ENCODE measurements around the gene BTBD2.

DNA sequence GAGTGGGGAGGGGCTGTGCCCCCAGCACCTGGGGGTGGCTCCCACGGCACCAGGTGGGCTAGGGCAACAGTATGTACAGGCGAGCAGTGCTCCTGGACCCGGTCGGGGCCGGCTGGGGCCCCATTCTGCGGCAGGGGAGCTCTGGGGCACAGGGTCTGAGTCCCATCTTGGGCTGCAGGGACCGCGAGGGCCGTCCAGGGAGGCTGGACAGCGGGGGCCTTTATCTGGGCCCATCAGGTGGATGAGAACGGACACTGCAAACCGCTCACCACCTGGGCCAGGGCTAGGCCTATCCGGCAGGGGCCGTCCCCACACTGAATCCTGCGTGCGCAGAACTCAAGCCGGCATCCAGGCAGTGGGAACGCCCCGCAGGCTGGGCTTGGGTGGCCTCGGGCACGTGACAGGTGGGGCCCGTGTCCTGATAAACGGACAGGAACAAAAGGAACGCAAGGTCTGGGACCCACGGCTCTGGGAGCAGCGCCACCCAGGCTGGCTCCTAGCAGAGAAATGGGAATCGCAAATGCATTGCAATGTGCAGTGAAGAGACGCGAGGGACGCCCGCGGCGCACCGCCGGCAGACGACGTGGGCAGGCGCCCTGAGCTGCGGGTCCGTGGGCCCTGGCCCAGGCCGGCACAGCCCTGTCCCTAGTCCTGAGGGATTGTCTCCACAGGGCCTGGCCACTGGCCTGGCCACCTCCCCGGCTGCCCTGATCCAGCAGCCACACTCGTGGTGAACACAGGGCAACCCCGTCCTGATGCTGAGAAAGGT is 29.7 kb downstream of the BTBD2 start:
- TF ChIP-seq EP300 (IDR thresholded peaks at IDR 0.05; ENCODE audit: low read depth in 2 of 2, low read length in 2 of 2) (no peak), EP300 (CRISPR knock-in tag; IDR thresholded peaks at IDR 0.05; ENCODE audit: borderline replicate concordance) (no peak), ZNF282 (IDR thresholded peaks at IDR 0.05; ENCODE audit: partially characterized antibody) (no peak)
- TF ChIP-seq, protein P1, sequence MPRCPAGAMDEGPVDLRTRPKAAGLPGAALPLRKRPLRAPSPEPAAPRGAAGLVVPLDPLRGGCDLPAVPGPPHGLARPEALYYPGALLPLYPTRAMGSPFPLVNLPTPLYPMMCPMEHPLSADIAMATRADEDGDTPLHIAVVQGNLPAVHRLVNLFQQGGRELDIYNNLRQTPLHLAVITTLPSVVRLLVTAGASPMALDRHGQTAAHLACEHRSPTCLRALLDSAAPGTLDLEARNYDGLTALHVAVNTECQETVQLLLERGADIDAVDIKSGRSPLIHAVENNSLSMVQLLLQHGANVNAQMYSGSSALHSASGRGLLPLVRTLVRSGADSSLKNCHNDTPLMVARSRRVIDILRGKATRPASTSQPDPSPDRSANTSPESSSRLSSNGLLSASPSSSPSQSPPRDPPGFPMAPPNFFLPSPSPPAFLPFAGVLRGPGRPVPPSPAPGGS (CRISPR knock-in tag; IDR thresholded peaks at IDR 0.05): no peak

Measured in HepG2 (cell line).